Panc1 (cell line): ENCODE results near the gene TXNDC11.

Experiments used
- CTCF ChIP-seq: fragments of 450-650 bp; IDR thresholded peaks from 2 replicates; pipeline ENCODE4 v1.5.1; 2017; ENCODE audit warnings: mild to moderate bottlenecking
- POLR2AphosphoS5 ChIP-seq: IDR thresholded peaks from 2 replicates; pipeline ENCODE4 v1.6.1; 2012; ENCODE audit warnings: mild to moderate bottlenecking, low read depth, low read length, moderate library complexity
- SIN3A ChIP-seq: IDR thresholded peaks from 2 replicates; pipeline ENCODE4 v1.6.1; 2012; ENCODE audit warnings: low read depth, mild to moderate bottlenecking, low read length, moderate library complexity, borderline replicate concordance; ENCODE audit not compliant: insufficient read depth

- TF ChIP-seq SIN3A: no peak
- TF ChIP-seq POLR2AphosphoS5: no peak
- no peak for TF ChIP-seq CTCF
Measured at GRCh38 chr16:11715246-11715947, 27.3 kb downstream of the TXNDC11 start.
